Stimulated activated CD8-positive, alpha-beta memory T cell treated with anti-CD3 and anti-CD28 coated beads, Interleukin-4, amount 100 ng/mL, for 48 hours (primary cell): Measurements from ENCODE around the gene PRKCQ.

Experiments used
- DNase-seq: peaks from one replicate; pipeline ENCODE4 v3.0.0-alpha.2; 2020

Gene PRKCQ

GRCh38 chr10:6579904-6580278 is at the start of gene PRKCQ:
Gene PRKCQ (minus strand): TSS chr10:6580276. CDS start chr10:6515135, 65,141 bp downstream.
- DNase-seq: no peak

GRCh38 chr10:6625428-6625827 is 45.4 kb upstream of the PRKCQ start:
- DNase-seq: no peak

- no peak for DNase-seq
Observed at GRCh38 chr10:6624392-6624791, 44.3 kb upstream of the PRKCQ start.

GRCh38 chr10:6622921-6623320 is 42.8 kb upstream of the PRKCQ start:
- no peak for DNase-seq

GRCh38 chr10:6621536-6621935 is 41.5 kb upstream of the PRKCQ start:
- no peak for DNase-seq

- DNase-seq: no peak
Observed at GRCh38 chr10:6619660-6620059, 39.6 kb upstream of the PRKCQ start.

GRCh38 chr10:6618340-6618739 is 38.3 kb upstream of the PRKCQ start:
- DNase-seq: no peak

- peak; percentile 40 for DNase-seq
Observed at GRCh38 chr10:6617309-6618076, 37.4 kb upstream of the PRKCQ start.

- DNase-seq: no peak
Observed at GRCh38 chr10:6615971-6616370, 35.9 kb upstream of the PRKCQ start.

- no peak for DNase-seq
Observed at GRCh38 chr10:6612371-6612770, 32.3 kb upstream of the PRKCQ start.

GRCh38 chr10:6610647-6611046 is 30.6 kb upstream of the PRKCQ start:
- no peak for DNase-seq

- DNase-seq: no peak
Observed at GRCh38 chr10:6609625-6610024, 29.5 kb upstream of the PRKCQ start.

GRCh38 chr10:6607778-6608177 is 27.7 kb upstream of the PRKCQ start:
- DNase-seq: no peak

GRCh38 chr10:6607182-6607581 is 27.1 kb upstream of the PRKCQ start:
- DNase-seq: peak; percentile 70

GRCh38 chr10:6603142-6604125 is 23.4 kb upstream of the PRKCQ start:
- DNase-seq: no peak

- no peak for DNase-seq
Observed at GRCh38 chr10:6602700-6603084, 22.6 kb upstream of the PRKCQ start.

GRCh38 chr10:6602026-6602699 is 22.1 kb upstream of the PRKCQ start:
- no peak for DNase-seq

GRCh38 chr10:6601246-6601805 is 21.2 kb upstream of the PRKCQ start:
- no peak for DNase-seq

- DNase-seq: no peak
Observed at GRCh38 chr10:6600224-6600987, 20.3 kb upstream of the PRKCQ start.

- DNase-seq: no peak
Observed at GRCh38 chr10:6598679-6599078, 18.6 kb upstream of the PRKCQ start.

GRCh38 chr10:6597478-6597877 is 17.4 kb upstream of the PRKCQ start:
- no peak for DNase-seq

GRCh38 chr10:6595499-6595898 is 15.4 kb upstream of the PRKCQ start:
- no peak for DNase-seq
